D341Med (cell line): ENCODE measurements around the gene SMG9.

Experiments
- DNase-seq: peaks from one replicate; pipeline ENCODE4 v3.0.0; 2012; ENCODE audit warnings: low spot score

Gene SMG9

DNA sequence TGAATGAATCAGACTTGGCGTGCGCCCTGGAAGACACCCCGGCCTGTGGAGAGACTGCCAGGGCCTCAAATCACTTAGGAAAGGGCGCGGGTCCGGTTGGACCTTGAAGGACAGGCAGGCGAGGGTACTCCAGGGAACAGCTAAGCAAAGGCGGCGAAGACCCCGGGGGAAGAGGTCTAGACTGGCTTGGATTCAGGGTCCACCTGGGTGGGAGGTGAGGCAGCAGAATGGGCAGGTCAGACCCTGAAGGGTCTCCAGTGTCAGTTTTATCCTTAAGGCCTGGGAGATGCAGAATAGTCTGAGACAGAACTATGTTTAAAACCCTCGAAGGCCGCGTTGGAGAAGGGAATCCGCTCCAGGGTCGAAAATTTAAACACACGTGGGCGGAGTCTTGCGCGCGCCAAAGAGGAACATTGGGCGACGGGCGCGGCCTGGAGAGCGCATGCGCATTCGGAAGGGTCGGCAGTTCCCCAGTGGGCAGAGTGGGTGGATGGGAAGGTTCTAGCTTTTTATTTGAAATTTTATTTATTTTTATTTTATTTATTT lies 567 bp upstream of the SMG9 start:
- DNase-seq = peak; percentile 83

DNA sequence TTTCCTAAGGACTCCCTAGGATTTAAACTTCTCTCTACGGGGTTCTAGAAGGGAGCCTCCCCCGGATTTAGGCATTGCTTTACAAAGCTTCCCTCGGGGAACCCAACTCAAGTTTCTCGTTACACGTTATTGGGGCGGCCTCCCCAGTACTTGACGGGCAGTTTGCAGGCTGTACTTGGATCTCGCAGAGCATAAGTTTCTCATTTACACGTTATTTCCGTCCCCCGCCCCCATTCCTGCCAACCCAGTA lies 584 bp downstream of the SMG9 start:
- no peak for DNase-seq

DNA sequence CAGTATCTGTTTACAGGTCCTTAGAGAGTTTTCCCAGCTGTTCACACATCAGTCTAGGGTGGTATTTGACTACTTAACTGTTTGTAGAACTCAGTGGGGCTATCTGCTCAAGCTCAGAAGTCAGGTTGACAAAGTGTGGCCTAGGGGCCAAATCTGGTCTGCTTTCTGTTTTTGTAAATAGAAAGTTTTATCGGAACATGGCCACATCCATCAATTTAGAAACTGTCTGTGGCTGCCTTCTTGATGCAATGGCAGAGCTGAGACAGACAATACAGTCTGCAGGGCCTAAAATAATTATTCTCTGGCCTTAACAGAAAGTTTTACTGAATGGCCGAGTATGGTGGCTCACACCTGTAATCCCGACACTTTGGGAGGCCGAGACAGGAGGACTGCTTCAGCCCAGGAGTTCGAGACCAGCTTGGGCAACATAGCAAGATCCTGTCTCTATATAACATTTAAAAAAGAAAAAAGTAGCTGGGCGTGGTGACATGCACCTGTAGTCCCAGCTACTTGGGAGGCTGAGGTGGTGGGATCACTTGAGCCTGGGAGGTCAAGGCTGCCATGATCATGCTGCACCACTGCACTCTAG lies 2.4 kb downstream of the SMG9 start:
- DNase-seq = no peak

DNA sequence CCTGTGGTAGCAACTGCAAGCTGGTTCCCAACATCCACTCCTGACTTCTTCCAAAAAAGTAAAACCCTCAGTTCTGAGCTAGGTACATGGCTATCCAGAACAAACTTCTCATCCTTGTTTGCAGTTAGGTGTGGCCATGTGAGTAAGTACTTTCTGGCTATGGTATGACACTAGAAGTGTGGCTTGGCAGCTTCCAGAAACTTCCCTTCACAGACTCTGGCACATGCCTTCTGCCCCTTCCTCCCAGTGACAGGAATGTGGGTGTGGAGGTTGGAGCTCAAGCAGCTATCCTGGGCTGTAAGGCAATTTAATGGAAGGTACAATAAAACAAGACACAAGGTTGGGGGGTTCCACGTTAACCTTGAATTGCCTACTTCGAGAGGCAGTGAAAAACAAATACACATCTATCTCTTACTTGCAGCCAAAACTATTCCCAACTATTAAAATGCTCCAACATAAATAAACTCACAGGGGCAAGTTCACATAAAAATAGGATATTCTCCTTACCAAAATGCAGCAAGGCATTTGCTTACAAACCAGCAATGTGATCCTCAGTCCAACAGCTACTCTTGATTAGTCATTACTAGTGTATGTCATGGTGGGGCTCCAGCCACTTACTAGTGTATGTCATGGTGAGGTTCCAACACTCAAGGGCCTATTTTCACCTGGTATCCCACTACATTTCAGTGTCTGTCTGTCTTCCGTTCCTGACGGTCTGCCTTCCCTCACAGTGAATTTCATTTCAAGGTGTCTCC lies 3.1 kb downstream of the SMG9 start:
- no peak for DNase-seq

DNA sequence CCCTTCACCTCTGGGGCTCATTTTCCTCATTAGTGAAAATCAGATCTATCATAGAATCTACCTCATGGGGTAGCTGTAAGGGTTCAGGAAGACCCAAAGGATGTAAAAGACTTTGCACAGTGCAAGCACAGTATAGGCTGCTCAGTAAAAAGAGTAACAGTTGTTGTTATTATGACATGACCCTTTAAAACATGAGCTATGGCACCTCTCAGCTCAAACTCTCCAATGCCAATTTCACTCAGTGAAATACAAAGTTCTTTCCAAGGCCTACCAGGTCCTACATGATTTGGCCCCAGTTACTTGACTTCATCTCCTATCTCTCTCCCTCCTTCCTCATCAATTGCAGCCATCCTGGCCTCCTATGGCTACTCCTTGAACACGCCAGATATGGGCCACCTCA lies 4.9 kb downstream of the SMG9 start:
- DNase-seq = no peak

DNA sequence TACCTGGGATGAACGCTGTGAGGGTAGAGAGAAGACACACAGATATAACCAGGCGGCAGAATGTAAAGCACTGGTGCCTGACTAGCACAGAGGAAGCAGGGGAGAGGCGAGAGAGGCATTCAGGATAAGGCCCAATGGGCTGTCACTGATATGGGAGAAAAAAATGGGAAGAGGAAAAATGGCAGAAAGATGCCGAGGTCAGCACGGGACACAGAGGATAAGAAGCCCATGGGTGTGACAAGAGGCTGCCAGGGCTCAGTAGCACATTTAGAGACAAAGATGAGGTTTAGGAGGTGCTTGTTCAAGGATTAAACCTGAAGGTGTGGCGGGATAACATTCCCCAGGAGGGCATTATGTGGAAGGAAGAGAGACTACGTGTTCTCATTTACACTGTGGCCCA lies 5.6 kb downstream of the SMG9 start:
- no peak for DNase-seq

DNA sequence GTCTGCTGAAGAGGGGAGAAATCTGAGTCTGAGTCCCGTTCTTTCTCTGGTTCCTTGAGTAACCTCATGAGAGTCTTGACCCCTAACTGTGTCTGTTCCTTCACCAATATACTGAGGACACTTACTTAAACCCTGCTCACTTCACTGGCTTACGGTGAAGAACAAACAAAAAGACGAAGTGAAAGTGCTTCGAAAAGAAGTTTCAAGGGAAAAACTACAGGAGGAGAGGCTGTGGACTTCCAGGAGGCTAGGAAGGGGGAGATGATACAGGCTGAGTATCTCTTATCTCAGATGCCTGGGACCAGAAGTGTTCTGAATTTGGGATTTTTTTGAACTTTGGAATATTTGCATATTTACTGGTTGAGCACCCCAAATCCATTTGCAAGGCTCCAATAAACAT lies 6.1 kb downstream of the SMG9 start:
- DNase-seq = no peak

DNA sequence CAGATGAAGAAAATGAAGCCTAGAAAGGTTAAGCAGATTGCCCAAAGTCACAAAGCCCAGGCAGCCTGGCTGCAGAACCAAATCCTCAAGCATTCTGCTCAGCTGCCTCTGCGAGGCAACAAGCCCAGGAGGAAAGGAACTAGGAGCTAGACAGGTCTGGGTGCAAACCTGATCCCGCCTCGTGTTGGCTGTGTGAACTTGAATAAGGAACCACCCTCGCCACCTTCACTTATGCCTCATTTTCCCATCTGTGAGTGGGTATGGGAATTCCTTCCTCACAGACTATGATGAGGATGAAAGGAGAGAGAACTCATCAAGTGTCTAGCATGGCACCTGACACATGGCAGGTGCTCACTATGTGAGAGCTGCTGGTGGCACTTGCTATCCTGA lies 6.6 kb downstream of the SMG9 start:
- no peak for DNase-seq

DNA sequence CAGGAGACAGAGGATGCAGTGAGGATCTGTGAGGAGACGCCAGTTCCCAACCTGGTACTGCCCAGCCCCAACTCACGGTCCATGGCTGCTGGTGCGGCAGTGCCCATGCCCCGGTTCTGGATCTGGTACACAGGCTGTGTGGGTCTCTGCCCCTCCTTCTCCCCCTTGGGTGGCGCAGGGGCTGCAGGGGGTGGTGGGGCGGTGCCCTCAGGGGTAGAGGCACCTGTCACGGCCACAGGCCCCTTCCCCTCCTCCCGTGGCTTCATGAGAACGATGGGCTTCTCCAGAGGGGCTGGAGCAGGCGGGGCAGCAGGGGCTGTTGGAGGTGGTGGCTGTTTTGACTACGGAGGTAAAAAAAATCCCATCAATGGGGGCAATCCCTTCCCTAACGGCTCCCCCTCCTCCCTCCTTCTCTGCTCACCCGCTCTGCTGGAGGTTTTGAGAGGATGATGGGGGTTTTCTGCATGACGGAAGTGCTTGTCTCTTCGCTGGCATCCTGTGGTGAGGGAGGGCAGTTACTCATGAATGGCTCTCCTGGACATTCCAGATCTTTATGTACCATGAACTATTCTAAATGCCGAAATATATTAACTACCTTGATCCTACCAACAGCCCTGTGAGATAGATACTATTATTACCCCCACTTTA lies 7.1 kb downstream of the SMG9 start:
- DNase-seq = no peak

DNA sequence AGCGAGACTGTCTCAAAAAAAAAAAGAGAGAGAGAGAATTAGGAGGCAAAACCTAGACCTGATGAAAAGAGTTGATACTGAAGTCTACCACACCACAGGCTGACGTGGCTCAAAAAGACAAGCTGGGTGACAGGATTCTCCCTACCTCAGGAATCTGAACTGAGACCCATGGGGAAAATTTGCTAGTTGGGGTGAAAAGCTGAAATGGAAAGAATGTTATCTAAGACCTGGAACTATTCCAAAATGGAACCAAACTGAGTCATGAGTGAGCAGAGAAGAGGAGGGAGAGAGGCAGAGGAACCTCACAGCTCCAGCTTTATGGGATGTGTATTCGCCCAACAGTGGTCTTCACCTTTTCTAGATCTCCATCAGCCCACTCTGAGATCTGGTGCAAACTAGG lies 11.7 kb downstream of the SMG9 start:
- DNase-seq = no peak

DNA sequence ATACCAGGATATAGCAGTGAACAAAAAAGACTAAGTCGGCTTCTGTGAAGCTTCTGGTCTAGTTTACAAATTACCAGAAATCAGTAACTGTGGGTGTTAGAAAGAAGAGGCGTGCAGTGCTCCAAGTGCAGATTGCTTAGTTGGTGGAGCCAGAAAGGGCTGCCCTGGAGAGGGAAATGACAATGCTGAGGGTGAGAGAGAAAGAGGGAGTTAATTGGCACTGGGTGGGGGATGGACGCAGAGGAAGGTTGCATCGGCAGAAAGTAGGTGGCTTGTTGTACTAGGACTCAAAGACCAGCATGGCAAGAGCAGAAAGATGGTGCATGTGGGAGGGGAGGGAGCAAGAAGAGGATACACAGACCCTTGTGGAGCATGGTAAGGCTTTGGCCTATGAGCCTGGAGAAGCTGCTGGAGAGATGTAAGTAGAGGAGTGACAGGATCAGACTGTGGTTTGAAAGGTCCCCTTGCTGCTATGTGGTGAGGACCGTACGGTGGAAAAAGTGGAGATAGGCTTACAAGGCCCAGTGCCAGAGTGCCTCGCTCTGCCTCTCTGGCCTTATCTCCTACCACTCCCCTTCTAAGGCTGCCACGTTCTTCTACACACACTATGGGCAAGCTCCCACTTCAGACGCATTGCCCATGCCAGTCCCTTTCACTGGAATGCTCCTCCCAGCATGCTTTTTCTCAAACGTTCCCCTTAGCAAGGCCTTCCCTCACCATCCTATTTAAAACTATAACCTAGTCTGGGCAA lies 13.5 kb downstream of the SMG9 start:
- DNase-seq = no peak

DNA sequence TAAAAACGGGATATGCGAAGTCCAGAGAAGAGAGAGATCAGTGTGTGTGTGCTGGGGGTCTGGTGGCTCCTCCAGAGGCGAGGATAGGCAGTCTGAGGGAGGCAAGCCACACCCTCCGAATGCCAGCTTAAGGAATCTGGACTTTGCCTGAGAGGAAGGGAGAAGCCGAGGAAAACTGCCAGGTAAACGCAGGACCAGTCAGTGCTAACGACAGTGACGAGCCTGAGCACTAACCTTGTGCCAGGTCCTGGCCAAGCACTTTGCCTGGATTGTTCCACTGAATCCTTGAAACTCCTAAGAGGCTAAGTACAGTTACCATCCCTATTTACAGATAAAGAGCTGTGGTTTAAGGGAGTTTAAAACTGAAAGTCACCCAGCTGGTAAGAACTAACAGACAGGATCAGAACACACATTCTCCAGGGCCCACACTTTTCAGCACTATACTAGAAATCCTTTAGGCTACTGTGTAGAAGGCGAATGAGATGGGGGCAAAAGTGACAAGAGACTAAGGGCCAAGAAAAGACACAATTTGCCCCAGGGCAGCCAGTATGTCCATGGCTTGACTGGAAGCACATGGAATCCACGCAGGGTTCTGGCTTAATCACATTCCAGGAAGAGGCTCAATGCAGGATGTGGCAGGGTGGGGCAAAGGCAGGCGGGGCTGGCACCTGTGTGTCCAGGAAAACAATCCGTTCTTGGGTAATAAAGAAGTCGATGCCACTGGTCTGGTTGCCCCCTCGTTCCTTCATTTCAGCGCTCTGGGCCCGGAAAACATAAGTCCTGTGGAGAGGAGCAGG lies 15.1 kb downstream of the SMG9 start:
- no peak for DNase-seq

DNA sequence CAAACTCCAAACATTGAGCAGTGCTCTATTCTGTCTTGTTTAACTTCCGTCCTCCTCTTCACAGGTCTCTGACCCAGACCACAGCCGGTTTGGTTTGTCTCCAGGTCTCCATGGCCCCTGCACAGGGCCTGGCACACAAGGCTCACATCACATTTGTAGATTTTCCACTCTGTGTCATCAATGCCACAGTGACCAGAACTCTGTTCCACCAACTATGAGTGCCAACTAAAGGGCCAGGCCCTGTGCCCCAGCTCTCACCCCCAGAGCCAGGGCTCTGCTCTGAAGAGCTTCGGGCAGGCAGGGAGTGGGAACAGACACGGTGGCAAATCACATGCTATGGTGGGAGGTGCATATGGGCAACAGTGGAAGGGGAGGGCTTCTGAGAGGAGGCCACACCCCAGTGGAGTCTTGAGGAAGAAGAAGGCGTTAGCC lies 16.0 kb downstream of the SMG9 start:
- no peak for DNase-seq

DNA sequence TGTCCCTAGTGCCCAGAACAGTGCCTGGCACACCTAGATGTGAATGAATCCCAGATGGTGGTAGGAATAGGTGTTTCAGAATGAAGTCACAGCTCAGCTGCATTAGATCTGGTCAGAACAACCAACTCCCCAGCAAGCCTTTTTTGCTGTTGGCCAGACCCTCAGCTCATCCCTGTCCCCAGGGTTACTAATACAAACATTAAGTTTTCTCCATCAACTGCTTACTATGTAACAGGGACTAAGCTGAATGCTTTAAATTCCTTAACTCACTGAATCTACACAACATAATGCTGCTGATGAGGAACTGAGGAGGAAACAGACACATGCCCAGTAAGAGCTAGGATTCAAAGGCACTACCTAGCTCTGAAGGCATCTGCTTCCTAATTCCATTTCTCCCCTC lies 18.8 kb downstream of the SMG9 start:
- DNase-seq = no peak

DNA sequence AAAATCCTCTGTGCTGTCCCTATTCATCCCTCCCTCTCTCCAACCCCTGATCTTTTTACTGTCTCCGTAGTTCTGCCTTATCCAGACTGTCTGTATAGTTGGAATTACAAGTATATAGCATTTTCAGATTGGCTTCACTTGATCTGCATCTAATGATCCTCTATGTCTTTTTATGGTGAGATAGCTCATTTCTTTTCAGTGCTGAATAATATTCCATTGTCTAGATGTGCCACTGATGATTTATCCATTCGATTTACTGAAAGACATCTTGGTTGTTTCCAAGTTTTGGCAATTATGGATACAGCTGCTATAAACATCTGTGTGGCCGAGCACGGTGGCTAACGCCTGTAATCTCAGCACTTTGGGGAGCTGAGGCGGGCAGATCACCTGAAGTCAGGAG lies 19.7 kb downstream of the SMG9 start:
- no peak for DNase-seq

DNA sequence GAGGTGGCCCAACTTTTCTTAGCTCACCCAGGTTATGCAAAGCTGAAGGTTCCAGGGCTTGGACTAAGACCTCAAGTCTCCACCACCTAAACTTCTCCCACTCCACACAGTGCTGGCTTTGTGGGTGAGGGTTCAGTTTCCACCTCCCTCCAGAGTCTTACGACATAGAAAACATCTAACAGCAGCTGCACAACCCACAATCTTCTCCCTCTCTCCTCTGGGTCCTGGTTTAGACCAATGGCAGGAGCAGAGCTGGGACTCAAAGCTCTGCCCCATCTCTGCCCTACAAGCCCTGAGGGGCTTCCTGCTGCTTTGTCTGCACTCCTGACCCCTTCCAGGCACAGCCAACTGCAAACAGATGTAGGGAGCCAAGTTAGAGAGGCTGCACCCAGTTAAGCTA lies 22.9 kb downstream of the SMG9 start:
- no peak for DNase-seq

DNA sequence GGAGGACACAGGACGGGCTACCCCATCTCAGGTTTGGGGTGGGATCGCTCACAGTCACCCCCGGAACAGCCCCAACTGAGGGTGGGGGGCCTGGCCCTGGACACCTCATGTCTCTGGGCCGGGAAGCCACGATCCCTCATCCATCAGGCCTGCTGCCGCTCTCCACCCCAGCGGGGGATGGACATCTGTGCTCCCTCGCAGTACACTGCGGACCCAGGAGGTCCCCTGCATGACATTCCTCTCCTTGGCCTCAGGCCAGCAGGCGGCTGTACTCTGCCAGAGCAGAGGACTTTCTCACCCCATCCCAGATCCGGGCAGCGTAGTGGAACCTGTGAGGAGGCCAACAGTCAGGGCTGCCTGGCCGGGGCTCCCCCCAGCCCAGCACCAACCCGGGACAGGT lies 23.4 kb downstream of the SMG9 start:
- no peak for DNase-seq

DNA sequence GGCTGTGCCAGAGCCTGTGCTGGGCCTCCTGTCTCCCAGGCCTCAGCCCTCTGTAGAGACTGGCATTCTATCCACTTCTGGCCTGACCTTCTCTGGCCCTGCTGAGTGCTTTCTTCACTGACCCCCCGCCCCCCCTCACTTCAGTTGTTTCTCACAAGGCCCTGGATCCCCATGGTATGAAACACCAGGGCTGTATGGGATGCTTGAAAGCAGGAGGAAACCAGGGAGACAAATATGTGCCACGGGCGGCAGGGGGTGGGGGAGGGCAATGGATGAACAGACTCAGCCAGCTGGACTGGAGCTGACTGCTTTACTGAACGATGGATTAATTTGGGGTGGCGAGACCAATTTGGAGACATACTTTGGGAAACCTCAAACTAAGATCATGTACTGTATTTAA lies 24.8 kb downstream of the SMG9 start:
- DNase-seq = no peak

DNA sequence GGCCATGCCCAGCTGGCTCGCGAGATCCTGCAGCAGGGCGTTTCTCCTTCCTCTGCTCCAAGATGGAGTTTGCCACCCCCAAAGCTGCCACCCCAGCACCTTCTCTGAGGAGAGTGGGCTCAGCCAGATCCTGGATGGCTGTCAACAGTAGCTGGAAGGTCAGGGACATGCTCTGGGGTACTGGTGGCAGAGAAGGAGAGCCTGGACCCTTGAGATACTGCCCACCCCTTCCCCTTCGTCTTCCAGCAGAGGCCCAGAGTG lies 27.2 kb downstream of the SMG9 start:
- no peak for DNase-seq

DNA sequence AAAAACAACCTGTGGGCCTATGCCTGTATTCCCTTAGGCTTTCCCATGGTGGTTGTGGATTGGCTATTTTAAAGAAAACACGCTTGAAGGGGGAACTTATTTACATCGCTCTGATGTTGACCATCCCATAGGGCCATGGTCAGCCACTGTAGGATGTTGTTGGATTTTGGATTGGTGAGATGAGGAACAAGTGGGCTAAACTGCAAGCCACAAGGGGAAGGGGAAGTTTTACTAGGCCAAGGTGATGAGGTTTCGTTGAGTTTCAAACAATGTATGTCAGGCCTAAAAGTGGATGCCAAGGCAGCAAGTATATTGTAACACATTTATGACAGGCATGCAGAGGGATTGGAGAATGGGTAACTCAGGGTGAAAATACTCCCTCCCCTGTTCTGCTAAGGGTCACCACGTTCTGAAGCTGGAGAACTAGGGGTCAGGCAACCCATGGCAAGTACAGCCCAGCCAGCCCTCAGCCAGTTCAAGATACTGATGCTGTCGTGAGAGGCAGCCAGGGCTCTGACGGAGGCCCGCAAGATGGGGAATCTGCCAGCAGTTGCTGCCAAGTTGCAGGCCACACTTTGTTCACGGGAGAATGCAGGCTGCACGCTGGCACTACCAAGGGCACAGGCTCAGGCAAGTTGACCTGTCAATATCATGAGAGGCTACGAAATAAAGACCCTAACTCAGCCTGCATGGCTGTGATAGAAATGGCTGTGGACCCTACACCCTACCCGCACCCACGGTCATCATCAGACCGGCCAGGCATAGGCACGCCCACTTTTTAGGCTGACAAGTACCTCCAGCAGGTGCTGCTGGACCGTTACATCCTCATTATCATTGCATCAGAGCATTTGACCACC lies 27.8 kb downstream of the SMG9 start:
- no peak for DNase-seq

DNA sequence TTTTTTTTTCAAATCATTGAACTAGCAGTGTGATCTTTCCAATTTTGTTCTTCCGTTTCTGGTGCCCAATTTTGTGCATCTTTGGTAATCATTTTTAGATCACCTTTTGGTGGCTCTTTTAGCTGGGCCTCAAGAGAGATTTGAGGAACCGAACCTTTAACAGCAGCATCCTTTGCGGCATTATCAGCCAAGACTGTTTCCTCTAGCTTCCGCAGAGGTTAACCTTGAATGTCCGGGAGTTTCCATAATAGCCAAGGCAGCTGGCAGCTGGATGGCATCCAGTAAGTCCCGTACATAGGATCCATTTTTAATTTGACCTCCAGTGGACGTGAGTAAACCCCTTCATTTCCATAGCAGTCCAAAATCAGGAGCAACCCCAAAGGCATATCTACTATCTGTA lies 29.3 kb downstream of the SMG9 start:
- no peak for DNase-seq

DNA sequence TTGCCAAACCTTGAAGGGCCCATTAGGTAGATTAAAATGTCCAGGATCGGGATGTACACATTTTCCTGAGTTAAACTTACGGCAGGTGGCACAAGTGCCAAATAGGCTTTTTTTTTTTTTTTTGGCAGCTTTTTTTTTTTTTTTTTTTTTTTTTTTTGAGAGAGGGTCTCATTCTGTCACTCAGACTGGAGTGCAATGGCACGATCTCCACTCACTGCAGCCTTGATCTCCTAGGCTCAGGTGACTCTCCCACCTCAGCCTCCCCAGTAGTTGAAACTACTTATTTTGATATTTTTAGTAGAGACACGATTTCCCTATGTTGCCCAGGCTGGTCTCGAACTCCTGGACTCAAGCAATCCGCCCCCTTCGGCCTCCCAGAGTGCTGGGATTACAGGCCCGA lies 29.9 kb downstream of the SMG9 start:
- DNase-seq = no peak
